ENCODE data around the gene OPRL1.
"Not testable (repeated sequence)": the region's sequence is repeated elsewhere in the genome, so short reads cannot be mapped to it uniquely, and the experiment has no call there.

Gene OPRL1

DNA sequence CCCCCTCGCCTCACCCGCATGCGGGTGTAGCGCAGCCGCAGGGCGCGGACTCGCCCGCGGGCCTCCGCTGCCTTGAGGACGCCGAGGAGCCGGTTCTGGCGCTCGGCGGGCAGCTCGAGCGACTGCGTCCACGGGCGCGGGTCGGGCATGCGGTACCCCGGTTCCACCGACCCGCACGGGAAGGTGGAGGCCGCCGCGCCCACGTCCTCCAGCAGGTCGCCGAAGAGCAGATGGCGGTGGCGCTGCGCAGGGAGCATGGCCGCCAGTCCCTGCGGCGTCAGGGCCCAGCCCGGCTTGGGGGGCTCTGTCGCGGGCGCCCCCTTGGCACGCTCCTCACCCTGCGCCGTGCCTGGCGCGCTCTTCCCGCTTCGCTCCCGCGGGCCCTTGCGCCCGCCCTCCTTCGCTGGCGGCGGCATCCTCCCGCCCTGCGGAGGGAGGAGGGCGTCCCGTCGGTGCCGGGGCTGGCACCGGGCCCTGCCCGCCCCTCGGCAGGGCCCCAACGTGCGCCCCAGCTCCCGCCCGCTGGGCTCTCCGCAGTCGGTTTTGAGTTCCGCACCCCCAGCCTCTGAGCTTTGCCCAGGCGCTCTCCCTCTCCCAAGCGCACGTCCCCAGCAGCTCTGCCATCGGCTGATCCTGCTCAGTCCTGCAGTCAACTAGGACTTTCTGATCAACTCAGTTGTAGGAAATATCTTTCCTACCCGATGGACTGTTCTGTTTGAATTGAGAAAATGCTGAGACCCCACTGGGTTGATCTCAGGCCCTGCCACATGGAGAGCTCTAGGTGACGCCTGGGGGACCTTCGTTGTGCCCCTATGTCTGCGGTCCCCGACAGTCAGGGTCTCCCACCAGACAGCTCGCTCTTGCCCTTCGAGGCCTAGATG, 4.2 kb downstream of the OPRL1 start, which contains the start of gene LKAAEAR1:
Gene LKAAEAR1, minus strand, starts transcription at position 595 of the 881 bp plus-strand sequence. Its CDS starts 179 bp downstream, at position 416.
- DNase-seq (ENCODE audit: low read depth in 3 of 3) = no peak

DNA sequence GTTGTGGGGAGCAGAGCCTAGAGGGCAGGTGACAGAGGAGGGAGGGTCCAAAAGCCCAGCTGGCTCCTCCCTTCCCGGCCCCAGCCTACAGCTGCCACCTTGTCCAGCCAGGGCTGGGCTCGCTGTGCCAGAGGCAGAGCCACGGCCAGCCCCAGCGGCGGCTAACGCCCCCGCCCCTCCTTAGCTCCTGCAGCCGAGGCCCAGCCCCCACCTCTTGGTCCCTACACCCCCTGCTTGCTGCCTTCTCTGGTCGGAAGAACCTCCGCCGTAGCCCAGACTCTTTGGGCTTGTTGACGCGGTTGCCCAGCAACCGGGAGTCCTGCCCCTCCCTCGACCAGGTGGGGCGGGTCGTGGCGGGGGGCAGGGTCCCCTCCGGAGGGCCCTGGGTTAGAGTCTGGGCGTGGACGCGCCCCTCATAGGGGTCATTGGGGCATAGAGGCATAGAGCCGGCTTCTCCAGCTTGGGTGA, 4.8 kb downstream of the OPRL1 start:
- DNase-seq (ENCODE audit: low read depth in 3 of 3) = no peak

DNA sequence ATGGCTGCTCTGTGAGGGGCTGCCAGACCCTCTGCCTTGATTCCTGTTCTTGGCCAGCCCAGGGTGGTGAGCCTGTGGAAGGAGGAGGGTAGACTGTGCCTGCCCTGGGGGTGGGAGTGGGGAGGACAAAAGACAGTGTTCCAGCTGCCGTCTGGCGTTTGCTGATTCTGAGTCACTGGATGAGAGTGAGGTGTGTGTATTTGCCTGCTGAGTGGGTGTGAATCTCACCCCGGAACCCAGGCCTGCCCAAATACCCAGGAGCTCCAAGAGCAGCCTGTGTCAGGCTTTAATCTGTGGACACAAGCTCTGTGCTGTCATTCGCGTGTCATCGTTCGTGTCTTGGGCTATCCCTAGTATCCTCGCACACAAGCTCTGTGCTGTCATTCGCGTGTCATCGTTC, 6.9 kb downstream of the OPRL1 start:
- DNase-seq (ENCODE audit: low read depth in 3 of 3) = no peak

DNA sequence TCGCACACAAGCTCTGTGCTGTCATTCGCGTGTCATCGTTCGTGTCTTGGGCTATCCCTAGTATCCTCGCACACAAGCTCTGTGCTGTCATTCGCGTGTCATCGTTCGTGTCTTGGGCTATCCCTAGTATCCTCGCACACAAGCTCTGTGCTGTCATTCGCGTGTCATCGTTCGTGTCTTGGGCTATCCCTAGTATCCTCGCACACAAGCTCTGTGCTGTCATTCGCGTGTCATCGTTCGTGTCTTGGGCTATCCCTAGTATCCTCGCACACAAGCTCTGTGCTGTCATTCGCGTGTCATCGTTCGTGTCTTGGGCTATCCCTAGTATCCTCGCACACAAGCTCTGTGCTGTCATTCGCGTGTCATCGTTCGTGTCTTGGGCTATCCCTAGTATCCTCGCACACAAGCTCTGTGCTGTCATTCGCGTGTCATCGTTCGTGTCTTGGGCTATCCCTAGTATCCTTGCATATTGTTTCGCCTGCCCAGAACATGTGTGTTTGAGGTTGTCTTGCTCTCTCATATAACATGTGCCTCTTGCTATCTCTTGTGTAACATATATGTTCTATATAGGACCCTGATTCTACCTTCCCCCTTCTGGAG, 7.4 kb downstream of the OPRL1 start:
- DNase-seq (ENCODE audit: low read depth in 3 of 3) = not testable (repeated sequence)

DNA sequence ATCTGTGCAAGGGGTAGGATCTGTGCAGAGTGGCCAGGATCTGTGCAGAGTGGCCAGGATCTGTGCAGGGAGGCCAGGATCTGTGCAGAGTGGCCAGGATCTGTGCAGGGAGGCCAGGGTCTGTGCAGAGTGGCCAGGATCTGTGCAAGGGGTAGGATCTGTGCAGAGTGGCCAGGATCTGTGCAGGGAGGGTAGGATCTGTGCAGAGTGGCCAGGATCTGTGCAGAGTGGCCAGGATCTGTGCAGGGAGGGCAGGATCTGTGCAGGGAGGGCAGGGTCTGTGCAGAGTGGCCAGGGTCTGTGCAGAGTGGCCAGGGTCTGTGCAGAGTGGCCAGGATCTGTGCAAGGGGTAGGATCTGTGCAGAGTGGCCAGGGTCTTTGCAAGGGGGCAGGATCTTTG, 8.7 kb downstream of the OPRL1 start:
- not testable (repeated sequence) for DNase-seq (ENCODE audit: low read depth in 3 of 3)

DNA sequence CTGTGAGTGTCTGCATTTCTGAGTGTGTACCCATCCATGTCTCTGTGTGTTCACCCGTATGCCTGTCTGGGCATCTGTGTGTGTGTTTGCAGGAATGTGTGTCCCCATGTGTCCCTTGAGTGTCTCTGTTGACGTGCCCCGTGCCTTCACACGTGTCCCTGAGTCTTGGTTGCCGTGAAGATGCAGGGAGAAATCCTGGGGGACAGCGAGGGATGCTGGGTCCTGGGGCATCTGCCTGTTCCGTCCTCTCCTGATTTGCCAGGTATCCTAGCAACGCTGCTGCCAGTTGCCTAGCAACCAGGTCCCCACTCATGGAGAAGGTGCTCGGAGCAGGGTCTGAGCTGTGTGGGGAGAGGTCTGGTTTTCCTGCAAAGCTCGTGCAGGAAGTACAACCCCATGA, 10.3 kb downstream of the OPRL1 start:
- DNase-seq (ENCODE audit: low read depth in 3 of 3) = no peak

DNA sequence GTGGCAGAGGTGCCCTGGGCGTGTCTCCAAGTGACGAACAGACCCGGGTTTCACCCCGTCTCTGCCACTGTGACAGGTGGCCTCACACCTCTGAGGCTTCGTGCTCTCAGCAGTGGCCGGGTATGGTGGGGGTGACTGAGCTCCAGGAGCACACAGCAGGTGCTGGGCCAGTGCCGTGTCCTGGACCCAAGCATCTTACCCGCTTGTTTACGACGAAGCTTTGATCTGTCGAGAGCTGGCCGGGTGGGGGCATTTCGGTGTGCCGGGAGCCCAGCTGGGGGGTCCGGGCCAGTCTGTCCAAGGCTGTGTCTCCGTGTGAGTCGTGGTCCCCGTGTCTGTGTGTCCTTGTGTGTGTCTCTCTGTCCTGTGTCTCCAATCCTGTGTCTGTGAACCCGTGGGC, 11.5 kb downstream of the OPRL1 start:
- DNase-seq (ENCODE audit: low read depth in 3 of 3) = no peak

DNA sequence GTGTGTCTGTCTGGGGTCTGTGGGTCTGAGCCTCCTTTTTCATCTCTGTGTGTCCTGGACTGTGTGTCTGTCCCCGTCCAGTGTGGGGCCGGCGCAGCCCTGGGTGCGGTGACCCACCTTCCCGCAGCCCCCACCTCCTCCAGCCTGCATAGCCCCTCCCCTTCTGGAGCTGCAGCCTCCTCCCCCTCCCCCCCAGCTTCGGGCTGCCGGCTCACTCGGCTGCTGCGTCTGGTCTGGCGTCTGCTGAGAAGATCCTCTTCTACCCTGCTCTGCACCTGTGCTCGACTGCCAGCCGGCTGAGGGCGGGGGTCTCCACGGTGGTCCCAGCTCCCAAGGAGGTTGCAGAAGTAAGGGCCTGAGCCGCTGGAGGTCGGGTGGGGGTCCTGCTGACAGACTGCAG, 11.9 kb downstream of the OPRL1 start:
- no peak for DNase-seq (ENCODE audit: low read depth in 3 of 3)

DNA sequence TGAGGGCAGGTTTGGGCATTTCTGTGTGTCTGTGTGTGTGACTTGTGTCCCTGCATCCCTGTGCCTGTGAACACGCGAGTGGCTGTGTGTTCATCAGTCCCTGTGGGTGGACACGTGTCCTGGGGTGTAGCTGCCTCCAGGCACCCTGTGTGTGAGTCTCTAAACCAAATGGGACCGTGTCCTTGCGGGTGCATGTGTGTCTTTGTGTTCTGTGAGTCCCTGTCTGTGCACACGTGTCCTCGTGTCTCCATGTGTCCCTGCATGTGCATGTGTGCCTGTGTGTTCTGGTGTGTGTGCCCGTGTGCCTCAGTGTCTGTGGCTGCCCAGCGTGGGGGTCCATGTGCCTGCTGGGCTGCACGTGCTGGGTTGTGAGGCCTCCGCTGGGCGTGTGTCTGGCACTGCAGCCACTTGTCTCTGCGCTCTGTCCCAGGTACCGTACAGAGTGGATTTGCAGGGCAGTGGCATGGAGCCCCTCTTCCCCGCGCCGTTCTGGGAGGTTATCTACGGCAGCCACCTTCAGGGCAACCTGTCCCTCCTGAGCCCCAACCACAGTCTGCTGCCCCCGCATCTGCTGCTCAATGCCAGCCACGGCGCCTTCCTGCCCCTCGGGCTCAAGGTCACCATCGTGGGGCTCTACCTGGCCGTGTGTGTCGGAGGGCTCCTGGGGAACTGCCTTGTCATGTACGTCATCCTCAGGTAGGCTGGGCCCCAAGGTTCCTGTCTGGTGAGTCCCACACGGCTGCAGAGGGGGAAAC, 12.6 kb downstream of the OPRL1 start:
- DNase-seq (ENCODE audit: low read depth in 3 of 3) = no peak

DNA sequence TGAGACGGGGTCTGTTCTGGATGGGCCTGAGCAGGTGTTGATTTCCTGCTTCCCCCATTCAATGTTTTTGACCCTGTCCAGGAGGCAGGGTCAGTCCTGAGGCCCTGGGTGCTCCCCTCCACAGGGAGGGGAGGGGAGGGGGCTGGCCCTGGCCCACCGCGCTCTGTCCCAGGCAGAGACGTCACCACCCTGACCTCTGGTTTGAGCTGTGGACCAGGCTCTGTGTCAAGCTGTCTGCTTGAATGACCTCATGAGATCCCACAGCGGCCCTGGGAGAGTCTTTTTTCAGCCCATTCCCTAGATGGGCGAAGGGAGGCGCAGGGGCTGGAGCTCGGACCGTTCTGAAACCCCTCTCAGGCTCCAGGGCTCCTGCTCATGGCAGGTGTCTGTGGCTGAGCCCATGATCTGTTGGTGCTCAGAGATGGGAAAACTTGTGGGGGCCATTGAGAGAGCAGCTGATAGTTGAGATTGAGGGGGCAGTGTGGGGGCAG, 13.2 kb downstream of the OPRL1 start:
- DNase-seq (ENCODE audit: low read depth in 3 of 3) = no peak

DNA sequence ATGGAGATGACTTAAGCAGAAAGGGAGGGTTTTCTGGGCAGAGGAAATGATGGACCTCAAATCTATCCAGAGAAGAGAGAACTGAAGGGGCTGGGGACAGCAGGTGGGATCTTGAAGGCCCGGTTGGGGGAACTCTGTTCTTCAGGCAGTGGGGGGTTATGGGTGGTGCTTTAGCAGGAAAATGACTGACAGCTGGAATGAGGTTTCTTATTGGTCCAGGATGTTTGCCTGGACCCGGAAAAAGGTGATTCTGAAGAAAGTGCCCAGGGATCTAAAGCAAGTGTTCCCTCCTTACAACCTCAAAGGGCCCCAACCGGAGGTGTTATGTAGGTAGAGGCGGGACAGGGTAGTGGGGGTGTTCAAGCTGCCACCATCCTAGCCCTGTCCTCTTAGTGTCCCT, 15.6 kb downstream of the OPRL1 start:
- DNase-seq (ENCODE audit: low read depth in 3 of 3) = no peak

DNA sequence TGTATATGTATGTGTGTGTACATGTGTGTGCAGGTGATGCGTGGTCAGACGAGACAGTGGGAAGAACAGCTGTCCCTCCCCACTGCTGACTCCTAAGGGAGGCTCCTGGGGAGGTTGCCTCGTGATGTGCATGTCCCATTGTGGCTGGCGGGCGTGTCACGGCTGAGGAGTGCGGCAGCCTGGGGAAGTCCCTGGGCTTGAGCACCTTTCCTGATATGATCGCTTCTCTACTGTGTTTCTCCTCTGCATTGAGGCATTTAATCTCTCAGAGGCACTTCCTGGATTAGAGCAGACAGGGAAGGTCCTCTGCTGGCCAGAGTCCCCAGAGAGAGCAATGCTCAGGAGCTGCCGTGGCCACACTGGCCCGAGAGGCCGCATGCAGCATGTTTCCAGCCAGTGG, 16.0 kb downstream of the OPRL1 start:
- DNase-seq (ENCODE audit: low read depth in 3 of 3) = no peak

DNA sequence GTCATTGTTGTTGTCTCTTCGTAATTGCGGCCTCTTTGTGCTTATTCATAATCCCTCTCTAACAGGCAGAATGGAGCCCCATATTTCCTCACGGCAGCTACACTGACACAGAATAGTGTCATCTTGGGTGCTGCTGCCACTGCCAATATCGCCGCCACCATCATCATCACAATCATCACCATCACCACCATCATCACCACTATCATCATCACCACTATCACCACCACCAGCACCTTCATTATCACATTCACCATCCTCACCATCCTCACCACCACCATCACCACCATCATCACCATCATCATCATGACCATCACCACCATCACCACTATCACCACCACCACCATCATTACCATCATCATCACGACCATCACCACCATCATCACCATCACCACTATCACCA, 16.7 kb downstream of the OPRL1 start:
- DNase-seq (ENCODE audit: low read depth in 3 of 3) = no peak

DNA sequence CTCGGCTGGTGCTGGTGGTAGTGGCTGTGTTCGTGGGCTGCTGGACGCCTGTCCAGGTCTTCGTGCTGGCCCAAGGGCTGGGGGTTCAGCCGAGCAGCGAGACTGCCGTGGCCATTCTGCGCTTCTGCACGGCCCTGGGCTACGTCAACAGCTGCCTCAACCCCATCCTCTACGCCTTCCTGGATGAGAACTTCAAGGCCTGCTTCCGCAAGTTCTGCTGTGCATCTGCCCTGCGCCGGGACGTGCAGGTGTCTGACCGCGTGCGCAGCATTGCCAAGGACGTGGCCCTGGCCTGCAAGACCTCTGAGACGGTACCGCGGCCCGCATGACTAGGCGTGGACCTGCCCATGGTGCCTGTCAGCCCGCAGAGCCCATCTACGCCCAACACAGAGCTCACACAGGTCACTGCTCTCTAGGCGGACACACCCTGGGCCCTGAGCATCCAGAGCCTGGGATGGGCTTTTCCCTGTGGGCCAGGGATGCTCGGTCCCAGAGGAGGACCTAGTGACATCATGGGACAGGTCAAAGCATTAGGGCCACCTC, 18.7 kb downstream of the OPRL1 start:
- DNase-seq (ENCODE audit: low read depth in 3 of 3) = no peak

DNA sequence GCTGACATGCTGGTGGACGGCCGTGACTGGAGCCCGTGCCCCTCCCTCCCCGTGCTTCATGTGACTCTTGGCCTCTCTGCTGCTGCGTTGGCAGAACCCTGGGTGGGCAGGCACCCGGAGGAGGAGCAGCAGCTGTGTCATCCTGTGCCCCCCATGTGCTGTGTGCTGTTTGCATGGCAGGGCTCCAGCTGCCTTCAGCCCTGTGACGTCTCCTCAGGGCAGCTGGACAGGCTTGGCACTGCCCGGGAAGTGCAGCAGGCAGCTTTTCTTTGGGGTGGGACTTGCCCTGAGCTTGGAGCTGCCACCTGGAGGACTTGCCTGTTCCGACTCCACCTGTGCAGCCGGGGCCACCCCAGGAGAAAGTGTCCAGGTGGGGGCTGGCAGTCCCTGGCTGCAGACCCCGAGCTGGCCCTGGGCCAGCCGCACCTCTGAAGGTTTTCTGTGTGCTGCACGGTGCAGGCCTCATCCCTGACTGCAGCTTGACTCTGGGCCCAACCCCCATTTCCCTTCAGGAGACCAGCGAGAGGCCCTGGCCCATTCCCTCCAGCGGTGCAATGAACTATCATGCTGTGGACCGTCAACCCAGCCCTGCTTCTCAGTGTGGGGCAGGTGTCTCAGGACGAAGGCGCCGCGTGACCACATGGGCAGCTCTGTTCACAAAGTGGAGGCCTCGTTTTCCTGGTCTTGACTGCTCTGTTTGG, 19.4 kb downstream of the OPRL1 start:
- no peak for DNase-seq (ENCODE audit: low read depth in 3 of 3)

DNA sequence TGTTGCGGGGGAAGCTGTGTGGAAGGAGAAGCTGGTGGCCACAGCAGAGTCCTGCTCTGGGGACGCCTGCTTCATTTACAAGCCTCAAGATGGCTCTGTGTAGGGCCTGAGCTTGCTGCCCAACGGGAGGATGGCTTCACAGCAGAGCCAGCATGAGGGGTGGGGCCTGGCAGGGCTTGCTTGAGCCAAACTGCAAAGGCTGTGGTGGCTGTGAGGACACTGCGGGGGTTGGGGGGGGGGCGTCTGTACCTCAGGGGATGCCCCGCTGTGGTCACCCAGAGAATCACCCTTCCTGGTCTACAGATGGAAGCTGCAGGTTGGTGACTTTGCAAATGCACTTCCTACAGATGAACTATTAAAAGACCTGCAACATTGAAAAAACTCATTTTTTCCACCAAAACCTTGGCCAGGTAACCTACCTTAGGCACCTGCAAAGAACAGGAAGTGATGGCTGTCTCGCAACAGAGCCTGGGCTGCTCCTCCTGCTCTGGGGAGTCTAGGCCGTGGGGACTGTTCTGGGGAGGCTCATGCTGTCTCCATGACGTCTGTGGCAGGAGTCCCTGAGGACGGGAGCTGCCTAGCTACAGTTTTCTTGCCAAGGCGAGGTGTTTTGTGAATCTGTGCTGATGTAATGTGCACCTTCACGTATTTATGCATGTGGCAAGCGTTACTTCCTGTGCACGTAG, 20.1 kb downstream of the OPRL1 start:
- no peak for DNase-seq (ENCODE audit: low read depth in 3 of 3)

DNA sequence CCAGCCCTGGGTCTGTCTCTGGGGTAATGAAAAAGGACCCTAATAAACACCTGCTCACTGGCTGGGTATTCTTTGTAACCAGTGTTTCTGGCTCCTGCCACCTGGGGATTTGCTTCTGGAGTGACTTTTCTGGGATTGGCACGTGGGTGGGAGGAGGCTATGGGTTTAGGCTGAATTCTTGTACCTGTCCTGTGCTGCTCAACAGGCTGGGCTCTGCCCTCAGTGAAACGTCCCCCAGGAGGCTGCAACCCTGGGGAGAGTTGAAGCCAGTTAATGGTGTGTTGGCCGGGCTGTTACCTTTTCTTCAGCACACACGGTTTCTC, 20.6 kb downstream of the OPRL1 start:
- no peak for DNase-seq (ENCODE audit: low read depth in 3 of 3)

DNA sequence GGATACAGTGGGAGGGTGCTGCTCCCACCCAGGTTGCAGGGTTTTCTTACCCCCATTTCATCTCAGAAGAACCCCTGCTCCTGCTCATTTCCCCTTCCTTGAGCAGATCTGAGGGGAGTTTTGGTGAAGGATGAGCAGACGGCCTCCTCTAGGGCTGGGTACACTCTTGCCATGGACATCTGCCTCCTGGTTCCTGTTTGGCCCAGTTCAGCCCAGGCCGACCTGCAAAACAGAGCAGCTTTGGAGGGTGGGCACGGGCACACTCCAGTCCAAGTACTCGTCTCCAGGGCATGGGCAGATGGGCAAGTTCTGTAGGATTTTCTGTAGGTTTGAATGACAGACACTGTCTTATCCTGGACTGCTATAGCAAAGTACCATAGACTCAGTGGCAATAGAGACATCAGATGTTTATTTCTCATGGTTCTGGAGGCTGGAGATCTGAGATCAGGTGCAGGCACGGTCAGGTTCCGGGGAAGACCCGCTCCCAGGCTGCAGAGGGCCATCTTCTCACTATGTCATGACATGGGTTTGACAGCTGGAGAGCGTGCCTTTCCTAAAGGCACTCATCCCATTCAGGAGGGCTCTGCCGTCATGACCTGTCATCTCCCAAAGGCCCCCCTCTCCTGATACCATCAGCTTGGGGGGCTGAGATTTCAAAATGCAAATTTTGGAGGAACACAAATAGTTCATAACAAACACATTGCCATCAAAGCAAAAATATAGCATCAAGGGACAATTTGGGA, 21.2 kb downstream of the OPRL1 start:
- no peak for DNase-seq (ENCODE audit: low read depth in 3 of 3)

DNA sequence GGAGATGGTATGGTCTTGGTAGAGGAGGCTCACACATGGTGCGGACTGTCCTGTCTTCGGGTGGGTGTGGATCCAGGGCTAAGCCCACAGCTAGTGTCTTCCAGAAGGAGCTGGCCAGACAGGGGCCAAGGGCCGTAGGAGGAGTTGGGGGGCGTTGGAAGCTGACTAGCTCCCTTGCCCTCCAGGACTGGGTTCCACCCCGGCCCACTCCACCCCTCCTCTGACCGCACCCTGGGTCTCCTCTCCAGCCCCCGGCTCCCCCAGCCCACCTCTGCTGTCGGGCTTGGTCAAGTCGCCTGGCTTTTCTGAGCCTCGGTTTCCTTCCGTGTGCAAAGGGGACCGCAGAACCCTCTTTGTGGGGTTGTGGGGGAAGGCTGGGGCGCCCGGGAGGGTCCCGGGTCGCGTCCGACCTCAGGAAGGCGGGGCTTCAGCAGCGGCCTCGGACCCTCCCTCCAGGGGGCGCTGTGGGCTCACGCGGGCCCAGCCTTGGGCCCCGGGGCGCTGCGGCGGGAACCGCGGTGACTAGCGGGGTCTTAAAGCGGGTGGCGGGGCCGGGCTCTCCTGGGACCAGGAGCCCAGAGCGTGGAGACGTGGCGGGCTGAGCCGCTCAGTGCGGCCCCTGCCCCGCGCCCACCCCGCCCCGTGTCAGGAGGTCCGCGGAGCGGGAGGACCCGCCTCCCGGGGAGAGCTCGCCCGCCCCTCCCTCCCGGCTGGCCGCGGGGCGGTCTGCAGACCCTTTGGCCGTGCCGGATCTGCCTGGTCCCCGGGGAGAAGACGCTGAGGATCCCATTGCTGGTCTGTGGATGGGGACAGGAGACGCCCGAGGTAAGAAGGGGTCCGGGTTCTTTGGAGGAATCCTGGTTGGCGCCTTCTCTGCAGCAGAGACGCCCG, 22.1 kb downstream of the OPRL1 start:
- peak in 2 of 3 experiments; percentile 44 to 64 for DNase-seq (ENCODE audit: low read depth in 3 of 3)

Measured in stimulated activated CD4-positive, alpha-beta T cell treated with anti-CD3 and anti-CD28 coated beads, TNF-alpha, amount 100 ng/mL, for 24 hours (primary cell).